SKM-1 treated with dmso at 0.1 percent for 144 hours (cell line): Measurements from ENCODE around the gene ADH1B.
"Not testable (repeated sequence)": the region's sequence is repeated elsewhere in the genome, so short reads cannot be mapped to it uniquely, and the experiment has no call there.

ENCODE experiments used
- DNase-seq: peaks from one replicate; lab custom pipeline; 2025; ENCODE audit not compliant: unreplicated experiment; lab: John Stamatoyannopoulos, UW

ADH1B gene

GRCh38 chr4:99324979-99325378 is 3.8 kb upstream of the ADH1B start:
- DNase-seq: no peak

DNA sequence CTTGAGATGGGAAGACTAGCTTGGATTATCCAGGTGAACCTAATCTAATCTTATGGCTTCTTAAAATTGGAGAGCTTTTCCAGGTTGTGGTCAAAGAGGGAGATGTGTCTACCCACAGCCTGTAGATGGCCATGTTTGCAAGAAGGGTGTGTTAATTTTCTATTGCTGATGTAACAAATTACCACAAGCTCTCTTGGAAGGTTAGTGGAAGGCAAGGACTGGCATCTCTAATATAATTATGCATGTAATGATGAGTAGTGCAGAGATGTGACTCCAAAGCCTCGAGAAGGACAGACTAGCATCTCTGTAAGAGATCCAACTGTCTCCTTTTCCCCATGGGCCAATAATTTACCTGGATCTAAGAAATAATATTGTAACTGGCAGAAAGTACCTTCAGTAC is 3.2 kb upstream of the ADH1B start:
- DNase-seq: no peak

DNA sequence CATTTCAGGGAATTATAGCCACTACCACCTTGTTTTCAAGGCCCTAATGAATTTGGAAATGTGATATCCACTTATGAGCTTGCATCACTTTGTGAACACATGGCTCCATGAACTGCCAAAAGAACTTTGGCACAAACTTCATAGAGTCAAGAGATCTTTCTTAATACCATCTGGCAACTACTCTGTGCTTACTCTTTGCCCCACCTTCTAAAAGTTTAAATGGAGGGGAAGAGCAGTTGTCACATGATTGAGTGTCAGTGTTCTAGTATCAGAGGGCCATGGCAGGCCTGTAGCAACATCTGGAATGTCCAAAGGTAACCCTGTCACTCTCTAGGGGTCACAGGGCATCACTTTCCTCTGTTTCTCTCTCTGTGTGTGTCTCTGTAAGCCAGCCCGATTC is 2.6 kb upstream of the ADH1B start:
- DNase-seq: no peak

- DNase-seq: not testable (repeated sequence)
Observed at GRCh38 chr4:99317811-99318210, 3.4 kb downstream of the ADH1B start.

GRCh38 chr4:99317354-99317753 is 3.8 kb downstream of the ADH1B start:
- no peak for DNase-seq

DNA sequence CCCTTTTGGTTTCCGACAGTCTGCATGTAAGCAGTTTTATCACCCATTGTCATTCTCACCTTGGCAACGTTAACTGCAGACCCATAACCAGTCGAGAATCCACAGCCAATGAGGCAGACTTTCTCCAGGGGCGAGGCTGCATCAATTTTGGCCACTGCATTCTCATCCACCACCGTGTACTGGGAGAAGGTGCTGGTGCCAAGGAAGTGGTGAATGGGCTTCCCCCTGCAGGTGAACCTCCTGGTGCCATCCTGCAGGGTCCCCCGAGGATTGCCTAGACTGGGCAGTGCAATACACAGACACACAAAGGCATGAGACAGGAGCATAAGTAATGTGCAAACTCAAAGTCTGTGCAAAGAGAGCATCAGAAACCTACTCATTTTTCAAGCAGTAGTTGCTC is 5.4 kb downstream of the ADH1B start:
- DNase-seq: no peak

DNA sequence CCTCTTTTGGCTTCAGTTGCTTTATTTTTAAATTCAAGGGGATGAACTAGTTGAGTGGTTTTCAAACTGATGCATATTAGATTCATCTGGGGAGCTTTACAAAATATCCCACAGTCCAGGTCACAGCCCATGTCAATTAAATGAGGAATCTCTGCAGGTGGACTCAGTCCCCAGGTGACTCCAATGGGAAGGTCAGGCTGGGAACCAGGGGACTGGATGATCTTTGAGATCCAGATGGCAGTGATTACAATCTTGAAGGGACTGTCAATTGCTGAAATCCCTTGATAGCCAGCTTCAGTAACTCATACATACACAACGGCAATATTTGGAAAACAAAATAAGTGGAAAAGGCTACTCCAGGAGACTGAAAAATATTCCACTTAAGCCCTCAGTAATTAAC is 7.0 kb downstream of the ADH1B start:
- no peak for DNase-seq

GRCh38 chr4:99310389-99310788 is 10.8 kb downstream of the ADH1B start:
- DNase-seq: no peak

DNA sequence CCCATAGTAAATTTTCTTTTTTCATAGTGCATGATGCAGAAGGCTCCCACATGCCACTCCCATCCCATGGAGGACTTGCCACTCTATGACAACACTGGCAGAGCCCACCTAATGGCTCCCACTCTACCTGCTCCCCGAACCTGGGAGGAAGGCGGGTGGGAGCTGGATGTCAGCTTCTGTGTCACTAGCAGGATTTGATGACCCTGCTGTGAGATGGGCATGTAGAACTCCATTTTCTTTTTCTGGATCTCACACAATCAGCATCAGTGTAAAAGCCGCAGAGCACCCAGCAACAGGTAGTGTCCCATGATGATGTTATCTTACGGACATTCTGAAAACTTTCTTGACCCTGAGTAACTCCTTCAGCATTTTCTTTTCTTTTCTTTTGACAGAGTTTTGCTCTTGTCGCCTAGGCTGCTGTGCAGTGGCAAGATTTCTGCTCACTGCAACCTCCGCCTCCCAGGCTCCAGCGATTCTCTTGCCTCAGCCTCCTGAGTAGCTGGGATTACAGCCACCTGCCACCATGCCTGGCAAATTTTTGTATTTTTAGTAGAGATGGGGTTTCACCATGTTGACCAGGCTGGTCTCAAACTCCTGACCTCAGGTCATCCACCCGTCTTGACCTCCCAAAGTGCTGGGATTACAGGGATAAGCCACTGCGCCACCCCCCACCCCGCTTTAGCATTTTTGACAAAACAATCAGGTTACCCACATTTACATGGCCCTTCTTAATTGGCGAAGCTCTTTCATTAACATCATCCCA is 15.4 kb downstream of the ADH1B start:
- no peak for DNase-seq

DNA sequence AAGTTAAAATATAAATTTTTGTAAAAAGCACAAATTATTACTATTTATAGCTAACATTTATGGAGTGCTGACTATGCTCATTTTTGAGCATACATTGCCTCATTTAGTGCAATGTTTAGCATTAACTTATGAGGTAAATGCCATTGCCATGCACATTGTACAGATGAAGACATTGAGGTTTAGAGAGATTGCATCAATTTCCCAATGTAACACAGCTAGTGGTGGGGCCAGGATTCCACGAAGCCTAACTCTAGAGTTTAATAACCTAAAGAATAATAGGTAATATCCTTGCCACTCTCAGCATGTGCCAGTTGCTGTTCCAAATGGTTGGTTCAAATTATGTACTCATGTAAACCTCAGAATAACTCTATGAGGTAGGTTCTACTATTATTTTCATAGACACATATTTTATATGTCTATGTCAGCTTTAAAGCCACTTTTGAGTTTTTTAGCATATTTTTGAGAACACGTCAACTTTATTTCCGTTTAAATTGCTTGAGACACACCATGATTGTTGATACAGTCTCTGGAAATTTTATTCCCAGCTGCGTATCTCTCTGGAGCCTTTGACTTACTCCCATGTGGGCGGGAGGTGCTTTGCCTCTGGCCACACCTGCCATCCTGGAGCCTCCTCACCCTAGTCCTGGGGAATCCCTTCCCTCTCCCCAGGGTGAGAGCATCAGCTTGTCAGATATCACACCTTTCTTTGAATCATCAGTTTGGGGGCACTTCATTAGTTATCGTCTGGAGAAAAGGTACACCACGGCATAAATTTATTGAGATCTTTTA is 19.6 kb downstream of the ADH1B start:
- no peak for DNase-seq

- no peak for DNase-seq
Observed at GRCh38 chr4:99300934-99301333, 20.3 kb downstream of the ADH1B start.

DNA sequence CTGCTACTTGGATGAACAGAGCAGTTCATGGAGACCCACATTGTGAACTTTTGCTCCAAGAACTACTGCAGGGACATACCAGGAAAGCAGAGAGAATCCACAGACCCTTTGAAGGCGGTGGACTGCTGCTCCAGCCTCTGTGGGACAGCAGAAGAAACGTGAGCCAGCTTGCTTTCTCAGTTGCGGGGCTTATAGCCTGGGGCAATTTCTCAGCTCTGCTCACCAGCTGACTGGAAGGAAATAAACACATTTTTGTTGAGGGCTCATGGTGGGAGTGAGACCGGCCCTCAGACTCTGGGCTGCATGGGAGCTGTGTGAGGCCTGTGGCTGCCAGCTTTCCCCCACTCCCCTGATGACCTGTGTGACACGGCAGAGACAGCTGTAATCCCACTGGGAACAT is 27.8 kb downstream of the ADH1B start:
- DNase-seq: no peak

DNA sequence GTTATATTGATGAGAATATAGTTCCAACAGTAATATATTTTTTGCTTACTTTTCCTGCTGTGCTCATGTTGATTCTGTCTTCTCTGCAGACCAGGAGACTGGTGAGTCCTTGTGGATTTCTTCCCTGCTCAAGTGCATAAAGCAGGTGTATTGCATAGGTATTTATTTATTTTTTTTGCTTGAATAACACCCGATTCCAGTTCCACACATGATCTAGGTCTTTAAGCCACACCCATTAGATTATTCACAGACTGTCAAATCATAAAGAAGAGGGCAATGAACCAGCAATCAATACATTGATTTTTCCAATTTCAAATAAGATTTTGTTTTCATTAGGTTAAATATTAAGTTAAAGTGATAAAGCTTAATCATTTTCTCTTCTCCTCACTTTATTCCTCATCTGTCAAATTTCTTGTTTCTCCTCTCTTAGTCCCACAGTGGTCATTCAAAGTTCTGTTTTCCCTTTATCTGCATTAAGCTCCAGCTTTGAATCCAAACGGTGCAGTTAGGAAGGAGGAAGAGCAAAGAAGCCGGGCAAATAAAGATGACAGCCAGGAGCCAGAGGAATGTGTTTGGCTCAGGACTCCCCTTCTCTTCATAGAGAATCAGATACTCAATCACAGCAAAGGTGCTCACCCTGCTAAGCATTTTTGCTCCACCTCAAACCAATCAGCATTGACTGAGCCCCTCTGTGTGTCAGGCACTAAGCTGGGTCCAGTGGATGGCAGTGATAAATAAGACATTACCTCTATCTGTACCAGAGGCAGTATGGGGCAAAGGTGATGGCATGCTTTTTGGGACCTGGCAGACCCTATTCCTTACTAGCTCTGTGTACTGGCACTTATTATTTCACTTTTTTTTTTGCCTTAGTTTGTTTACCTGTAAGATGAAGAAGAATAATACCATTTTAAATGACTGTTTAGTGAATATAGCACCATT is 30.1 kb downstream of the ADH1B start, which contains the start of gene ADH1A:
TSS of gene ADH1A (minus strand) at position 138 of the 939 bp plus-strand sequence. CDS start at position 67, 71 bp downstream.
- no peak for DNase-seq

GRCh38 chr4:99285387-99285786 is 35.8 kb downstream of the ADH1B start:
- DNase-seq: no peak

DNA sequence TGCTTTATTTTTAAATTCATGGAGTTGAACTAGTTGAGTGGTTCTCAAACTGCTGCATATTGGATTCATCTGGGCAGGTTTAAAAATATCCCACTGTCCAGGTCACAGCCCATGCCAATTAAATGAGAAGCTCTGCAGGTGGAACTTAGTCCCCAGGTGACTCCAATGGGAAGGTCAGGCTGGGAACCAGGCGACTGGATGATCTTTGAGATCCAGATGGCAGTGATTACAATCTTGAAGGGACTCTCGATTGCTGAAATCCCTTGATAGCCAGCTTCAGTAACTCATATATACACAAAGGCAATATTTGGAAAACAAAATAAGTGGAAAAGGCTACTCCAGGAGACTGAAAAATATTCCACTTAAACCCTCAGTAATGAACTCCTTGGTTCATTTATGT is 38.5 kb downstream of the ADH1B start:
- DNase-seq: no peak

DNA sequence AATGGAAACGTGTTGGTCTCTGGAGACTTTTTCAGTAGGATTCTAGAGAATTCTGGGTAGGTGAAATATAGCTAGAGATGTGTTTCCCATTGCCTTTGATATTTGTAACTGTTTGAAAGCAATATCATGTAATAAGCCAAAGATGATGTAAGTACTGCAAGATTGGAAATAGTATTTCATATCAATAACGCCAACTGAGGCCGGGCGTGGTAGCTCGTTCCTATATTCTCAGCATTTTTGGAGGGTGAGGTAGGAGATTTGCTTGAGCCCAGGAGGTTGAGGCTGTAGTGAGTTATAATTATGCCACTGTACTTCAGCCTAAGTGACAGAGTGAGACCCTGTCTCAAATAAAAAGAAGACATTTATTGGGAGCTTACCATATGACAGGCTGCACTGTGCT is 39.9 kb downstream of the ADH1B start:
- DNase-seq: no peak

DNA sequence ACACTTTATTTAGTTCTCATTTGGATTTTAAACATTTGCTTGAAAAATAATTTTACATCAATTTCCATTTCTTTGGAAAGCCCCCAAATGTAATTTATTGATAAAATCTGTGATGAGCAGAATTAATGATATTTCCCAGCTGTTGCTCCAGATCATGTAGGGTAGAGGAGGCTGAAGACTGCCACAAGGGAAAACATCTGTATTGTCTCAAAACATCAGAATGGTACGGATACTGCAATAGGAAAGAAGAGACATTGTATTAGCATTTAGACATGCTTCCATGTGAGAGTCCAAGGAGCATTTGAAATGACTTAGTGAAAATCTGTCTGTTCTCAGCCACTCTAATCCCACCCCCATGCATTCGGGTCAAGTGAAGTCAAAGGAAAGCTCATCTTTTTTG is 44.8 kb downstream of the ADH1B start:
- DNase-seq: no peak

DNA sequence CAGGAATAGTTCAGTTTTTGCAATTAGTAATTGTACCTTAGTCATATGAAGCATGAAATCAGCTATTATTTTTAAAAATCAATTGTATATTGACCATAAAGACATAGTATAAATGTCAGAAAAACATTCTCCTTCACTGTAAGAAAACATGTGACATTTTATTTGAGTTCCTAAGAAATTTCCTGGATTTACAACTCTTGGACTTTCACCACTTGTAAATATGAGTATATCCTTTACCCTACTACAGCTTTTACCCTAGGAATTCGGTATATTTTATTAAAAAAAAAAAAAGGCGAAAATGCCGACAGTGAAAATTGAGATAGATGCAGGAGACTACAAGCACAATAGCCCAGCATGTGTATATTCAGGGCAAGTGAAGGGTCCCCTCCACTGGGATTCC is 45.3 kb downstream of the ADH1B start:
- DNase-seq: no peak

- no peak for DNase-seq
Observed at GRCh38 chr4:99275050-99275449, 46.2 kb downstream of the ADH1B start.

DNA sequence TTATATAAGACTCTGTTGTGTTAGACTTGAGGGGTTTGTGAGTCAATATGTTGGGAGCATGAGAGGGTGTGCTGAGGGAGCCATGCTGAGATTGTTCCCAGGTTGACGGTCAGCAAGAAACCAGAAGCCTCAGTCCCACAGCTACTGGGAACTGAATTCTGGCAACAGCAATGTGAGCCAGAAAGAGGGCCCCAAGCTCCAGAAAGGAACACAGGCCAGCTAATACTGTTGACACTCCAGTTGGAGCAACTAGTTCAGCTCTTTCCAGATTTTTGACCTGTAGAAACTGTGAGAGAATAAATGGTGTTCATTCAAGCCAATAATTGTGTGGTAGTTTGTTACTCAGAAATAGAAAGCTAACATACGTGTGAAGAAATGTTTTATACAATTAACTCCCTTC is 47.5 kb downstream of the ADH1B start:
- no peak for DNase-seq

DNA sequence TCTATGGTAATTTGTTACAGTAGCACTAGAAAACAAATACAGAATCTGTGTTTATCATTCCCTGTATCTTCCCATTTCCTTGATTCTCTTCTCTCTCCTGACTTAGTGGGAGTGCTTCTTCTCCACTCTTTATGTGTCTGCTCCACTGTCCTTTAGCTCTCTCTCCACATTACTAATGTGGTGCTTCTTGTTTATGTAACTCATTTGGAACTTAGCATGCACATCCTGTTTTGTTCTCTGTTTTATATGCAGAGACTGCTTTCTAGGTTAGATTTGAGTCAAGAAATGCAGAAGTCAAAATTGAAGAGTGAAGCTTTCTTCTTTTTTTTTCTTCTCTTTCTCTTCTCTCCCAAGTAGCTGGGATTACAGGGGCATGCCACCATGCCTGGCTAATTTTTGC is 56.3 kb downstream of the ADH1B start:
- DNase-seq: no peak
